Measurements from ENCODE around the gene PPM1H.

PPM1H gene

GRCh38 chr12:62689042-62689839, 245.7 kb downstream of the PPM1H start:
- Histone ChIP-seq H2BK5ac (ENCODE audit: low read length) (no peak overlapping the region), H3K23ac (ENCODE audit: low read depth, low read length, poor library complexity) (no peak overlapping the region), H3K14ac (ENCODE audit: low read length) (no peak overlapping the region), H3K4me1 (ENCODE audit: control insufficient read depth in 2 of 2, insufficient read depth in 1 of 2, low read depth in 1 of 2, low read length in 2 of 2) (peaks cover 4 to 5% of the 10 kb centered on the region in 2 donors), H3K79me1 (ENCODE audit: low read depth, low read length) (no peaks in the 10 kb centered on the region), H3K4me2 (ENCODE audit: insufficient read depth, low read length, poor library complexity, severe bottlenecking) (no peak overlapping the region), H4K8ac (ENCODE audit: low read depth, low read length) (no peak overlapping the region), H2BK120ac (ENCODE audit: low read depth, low read length) (no peak overlapping the region), H3K9ac (ENCODE audit: low read depth, low read length, poor library complexity) (no peak overlapping the region), H3K36me3 (replicated peaks in 1 of 2; ENCODE audit: control insufficient read depth in 2 of 2, insufficient read depth in 2 of 2, low read length in 2 of 2) (no peaks in the 10 kb centered on the region), H2BK15ac (ENCODE audit: low read length) (no peak overlapping the region), H3K4me3 (ENCODE audit: low read length in 2 of 2) (no peak overlapping the region), H3K27ac (replicated peaks; ENCODE audit: low read length) (no peak overlapping the region), H2AFZ (ENCODE audit: low read length) (no peak overlapping the region), H3K18ac (ENCODE audit: low read length) (no peak overlapping the region), H2BK12ac (ENCODE audit: low read length) (no peak overlapping the region), H3K4ac (ENCODE audit: low read length) (no peak overlapping the region), H3K9me3 (replicated peaks in 1 of 2; ENCODE audit: control insufficient read depth in 2 of 2, insufficient read depth in 1 of 2, low read depth in 1 of 2, low read length in 2 of 2) (peaks cover 0 to 3% of the 10 kb centered on the region in 2 donors), H4K91ac (ENCODE audit: low read depth, low read length, poor library complexity) (no peak overlapping the region), H2AK5ac (ENCODE audit: low read depth, low read length) (no peak overlapping the region), H3K27me3 (ENCODE audit: control insufficient read depth in 3 of 3, insufficient read depth in 3 of 3, low read depth in 1 of 3, low read length in 3 of 3) (no peaks in the 10 kb centered on the region)
- DNase-seq (ENCODE audit: low spot score): no peak
- WGBS, 2 donors (ENCODE audit: extremely low coverage in 2 of 2, insufficient read length in 2 of 2, insufficient replicate concordance in 1 of 2): no CpG with 5 or more reads among the region's 6 CpGs

- Histone ChIP-seq H3K27me3 (ENCODE audit: control insufficient read depth in 3 of 3, insufficient read depth in 3 of 3, low read depth in 1 of 3, low read length in 3 of 3) (no peaks in the 10 kb centered on the region), H4K8ac (ENCODE audit: low read depth, low read length) (no peak overlapping the region), H3K79me1 (ENCODE audit: low read depth, low read length) (no peaks in the 10 kb centered on the region), H2AK5ac (ENCODE audit: low read depth, low read length) (no peak overlapping the region), H3K9me3 (replicated peaks in 1 of 2; ENCODE audit: control insufficient read depth in 2 of 2, insufficient read depth in 1 of 2, low read depth in 1 of 2, low read length in 2 of 2) (peaks cover 0 to 3% of the 10 kb centered on the region in 2 donors), H2BK5ac (ENCODE audit: low read length) (no peak overlapping the region), H3K4me2 (ENCODE audit: insufficient read depth, low read length, poor library complexity, severe bottlenecking) (no peak overlapping the region), H3K4ac (ENCODE audit: low read length) (no peak overlapping the region), H2BK12ac (ENCODE audit: low read length) (no peak overlapping the region), H3K36me3 (replicated peaks in 1 of 2; ENCODE audit: control insufficient read depth in 2 of 2, insufficient read depth in 2 of 2, low read length in 2 of 2) (no peaks in the 10 kb centered on the region), H3K14ac (ENCODE audit: low read length) (no peak overlapping the region), H2BK120ac (ENCODE audit: low read depth, low read length) (no peak overlapping the region), H3K23ac (ENCODE audit: low read depth, low read length, poor library complexity) (no peak overlapping the region), H2AFZ (ENCODE audit: low read length) (no peak overlapping the region), H3K4me1 (ENCODE audit: control insufficient read depth in 2 of 2, insufficient read depth in 1 of 2, low read depth in 1 of 2, low read length in 2 of 2) (peaks cover 8 to 10% of the 10 kb centered on the region in 2 donors), H2BK15ac (ENCODE audit: low read length) (no peak overlapping the region), H4K91ac (ENCODE audit: low read depth, low read length, poor library complexity) (no peak overlapping the region), H3K27ac (replicated peaks; ENCODE audit: low read length) (no peak overlapping the region), H3K9ac (ENCODE audit: low read depth, low read length, poor library complexity) (no peak overlapping the region), H3K4me3 (ENCODE audit: low read length in 2 of 2) (no peak overlapping the region), H3K18ac (ENCODE audit: low read length) (no peak overlapping the region)
- DNase-seq (ENCODE audit: low spot score): no peak
- no CpG with 5 or more reads among the region's 3 CpGs for WGBS, 2 donors (ENCODE audit: extremely low coverage in 2 of 2, insufficient read length in 2 of 2, insufficient replicate concordance in 1 of 2)
Observed at GRCh38 chr12:62686938-62687337, 248.0 kb downstream of the PPM1H start.

GRCh38 chr12:62684570-62685295, 250.2 kb downstream of the PPM1H start:
- Histone ChIP-seq H2AK5ac (ENCODE audit: low read depth, low read length) (no peak overlapping the region), H3K79me1 (ENCODE audit: low read depth, low read length) (no peaks in the 10 kb centered on the region), H2BK12ac (ENCODE audit: low read length) (no peak overlapping the region), H3K36me3 (replicated peaks in 1 of 2; ENCODE audit: control insufficient read depth in 2 of 2, insufficient read depth in 2 of 2, low read length in 2 of 2) (no peaks in the 10 kb centered on the region), H3K4me3 (ENCODE audit: low read length in 2 of 2) (no peak overlapping the region), H2BK15ac (ENCODE audit: low read length) (no peak overlapping the region), H2BK5ac (ENCODE audit: low read length) (no peak overlapping the region), H3K14ac (ENCODE audit: low read length) (no peak overlapping the region), H3K23ac (ENCODE audit: low read depth, low read length, poor library complexity) (no peak overlapping the region), H3K27me3 (ENCODE audit: control insufficient read depth in 3 of 3, insufficient read depth in 3 of 3, low read depth in 1 of 3, low read length in 3 of 3) (no peaks in the 10 kb centered on the region), H2AFZ (ENCODE audit: low read length) (peak overlapping the region; percentile 37), H3K18ac (ENCODE audit: low read length) (no peak overlapping the region), H4K8ac (ENCODE audit: low read depth, low read length) (no peak overlapping the region), H3K4me2 (ENCODE audit: insufficient read depth, low read length, poor library complexity, severe bottlenecking) (no peak overlapping the region), H3K4me1 (ENCODE audit: control insufficient read depth in 2 of 2, insufficient read depth in 1 of 2, low read depth in 1 of 2, low read length in 2 of 2) (peaks cover 10 to 13% of the 10 kb centered on the region in 2 donors), H4K91ac (ENCODE audit: low read depth, low read length, poor library complexity) (no peak overlapping the region), H3K9me3 (replicated peaks in 1 of 2; ENCODE audit: control insufficient read depth in 2 of 2, insufficient read depth in 1 of 2, low read depth in 1 of 2, low read length in 2 of 2) (peaks cover 0 to 3% of the 10 kb centered on the region in 2 donors), H3K9ac (ENCODE audit: low read depth, low read length, poor library complexity) (no peak overlapping the region), H3K27ac (replicated peaks; ENCODE audit: low read length) (no peak overlapping the region), H3K4ac (ENCODE audit: low read length) (no peak overlapping the region), H2BK120ac (ENCODE audit: low read depth, low read length) (no peak overlapping the region)
- WGBS, 2 donors (ENCODE audit: extremely low coverage in 2 of 2, insufficient read length in 2 of 2, insufficient replicate concordance in 1 of 2): no CpG with 5 or more reads among the region's 7 CpGs
- DNase-seq (ENCODE audit: low spot score): no peak

Data from neuronal stem cell (in vitro differentiated cells).